Measurements from ENCODE around the gene KCNQ1OT1.

GRCh38 chr11:2562890-2563212, 136.9 kb downstream of the KCNQ1OT1 start:
- TF ChIP-seq CTCF (IDR thresholded peaks at IDR 0.05) (no peak), POLR2A (IDR thresholded peaks at IDR 0.05) (no peak), EP300 (IDR thresholded peaks at IDR 0.05) (no peak)
